ENCODE measurements around the gene FAM236D. TPM values are rescaled to one million over a fixed set of nuclear protein-coding genes. Genes with fewer than 3 reads are reported as not detected.

Gene FAM236D
- total RNA-seq, 6 experiments from 2014 or later = not detected

Other genes with a start within 250 kb of the FAM236D start
- gene HDAC8, start 235.4 kb downstream of the FAM236D start, total RNA-seq (2021; fragmentation: NEBNext Ultra II Directional; extraction: Animal tissue kit (Norgen Biotek cat#: 25700)) = 10 to 100 TPM; 14.4 to 20.7 (median 17.8) TPM
- under 1 TPM in 2 of 6 experiments, not detected in 4; 0.09 to 0.12 TPM for gene PHKA1, start 93.9 kb downstream of the FAM236D start, total RNA-seq (2021; fragmentation: NEBNext Ultra II Directional; extraction: Animal tissue kit (Norgen Biotek cat#: 25700))
- not detected for gene DMRTC1B, start 31.3 kb downstream of the FAM236D start, total RNA-seq (2021; fragmentation: NEBNext Ultra II Directional; extraction: Animal tissue kit (Norgen Biotek cat#: 25700))
- not detected for gene FAM236B, start 25.6 kb downstream of the FAM236D start, total RNA-seq (2021; fragmentation: NEBNext Ultra II Directional; extraction: Animal tissue kit (Norgen Biotek cat#: 25700))
- gene FAM236C, start 104.4 kb upstream of the FAM236D start, total RNA-seq (2021; fragmentation: NEBNext Ultra II Directional; extraction: Animal tissue kit (Norgen Biotek cat#: 25700)) = not detected
- gene FAM236A, start 130.0 kb upstream of the FAM236D start, total RNA-seq (2021; fragmentation: NEBNext Ultra II Directional; extraction: Animal tissue kit (Norgen Biotek cat#: 25700)) = not detected
- not detected for gene DMRTC1, start 135.6 kb upstream of the FAM236D start, total RNA-seq (2021; fragmentation: NEBNext Ultra II Directional; extraction: Animal tissue kit (Norgen Biotek cat#: 25700))
- gene PABPC1L2B, start 194.7 kb upstream of the FAM236D start, total RNA-seq (2021; fragmentation: NEBNext Ultra II Directional; extraction: Animal tissue kit (Norgen Biotek cat#: 25700)) = not detected